GM18505 (cell line): ENCODE measurements around the gene APP.

Experiments used
- ATAC-seq: cut with Tn5 transposase; IDR thresholded peaks from one replicate; pipeline ENCODE4 v1.9.1; 2021; ENCODE audit not compliant: unreplicated experiment
- POLR2A ChIP-seq: IDR thresholded peaks from 4 replicates; pipeline ENCODE4 v1.6.1; 2011; ENCODE audit warnings: borderline replicate concordance; ENCODE audit not compliant: insufficient read depth, insufficient read length; ENCODE audit errors: extremely low read depth

The APP gene

DNA sequence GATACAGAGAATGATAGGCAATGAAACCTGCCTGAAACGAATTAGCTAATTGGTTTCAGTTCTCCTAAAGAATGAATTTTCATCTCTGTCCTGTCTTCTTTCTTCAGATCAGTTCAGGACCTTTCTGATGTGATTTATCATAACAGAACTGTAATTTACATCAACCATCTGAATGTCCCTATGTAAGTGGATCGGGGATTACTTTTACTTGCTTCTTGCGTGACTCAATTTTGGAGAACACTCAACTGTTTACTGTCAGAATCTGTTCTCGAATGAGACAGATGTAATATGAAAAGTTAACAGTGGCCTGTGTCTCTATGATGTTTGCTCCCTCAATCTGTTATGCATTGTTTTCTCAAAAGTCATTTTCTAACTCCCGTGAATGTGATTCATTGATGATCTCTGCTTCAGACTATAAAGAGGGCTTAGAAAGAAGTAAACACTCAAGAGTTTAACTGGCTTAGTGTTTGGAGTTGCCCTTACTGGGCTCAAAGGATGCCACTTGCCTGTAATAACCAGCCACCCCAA lies 324.8 kb downstream of the APP start:
- peak; percentile 54 for ATAC-seq
- TF ChIP-seq POLR2A: no peak

GRCh38 chr21:25842925-25843324 lies 327.6 kb downstream of the APP start:
- no peak for TF ChIP-seq POLR2A
- ATAC-seq: no peak

GRCh38 chr21:25838809-25839208 lies 331.8 kb downstream of the APP start:
- ATAC-seq: no peak
- TF ChIP-seq POLR2A: no peak

GRCh38 chr21:25837533-25838265 lies 332.9 kb downstream of the APP start:
- no peak for TF ChIP-seq POLR2A
- no peak for ATAC-seq

DNA sequence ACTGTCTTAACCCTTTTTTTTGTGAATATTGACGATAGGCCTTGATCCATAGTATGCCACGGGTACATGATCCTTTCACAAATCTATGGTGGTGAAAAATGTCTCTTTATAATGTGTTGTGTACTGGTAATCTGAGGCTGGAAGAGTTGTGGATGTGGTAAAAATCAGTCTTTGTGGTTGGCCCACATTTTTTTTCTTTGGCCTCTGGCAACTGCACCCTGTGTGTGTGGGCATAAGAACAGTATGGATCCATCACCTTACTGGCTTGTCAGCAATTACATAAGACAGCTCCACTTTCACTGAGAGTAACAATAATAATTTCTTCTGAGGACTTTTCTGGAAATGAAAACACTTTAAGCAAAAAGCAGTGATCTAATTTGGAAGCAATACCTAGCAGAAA lies 334.2 kb downstream of the APP start:
- no peak for ATAC-seq
- no peak for TF ChIP-seq POLR2A

- TF ChIP-seq POLR2A: no peak
- ATAC-seq: no peak
Measured at GRCh38 chr21:25834381-25834780, 336.2 kb downstream of the APP start.

DNA sequence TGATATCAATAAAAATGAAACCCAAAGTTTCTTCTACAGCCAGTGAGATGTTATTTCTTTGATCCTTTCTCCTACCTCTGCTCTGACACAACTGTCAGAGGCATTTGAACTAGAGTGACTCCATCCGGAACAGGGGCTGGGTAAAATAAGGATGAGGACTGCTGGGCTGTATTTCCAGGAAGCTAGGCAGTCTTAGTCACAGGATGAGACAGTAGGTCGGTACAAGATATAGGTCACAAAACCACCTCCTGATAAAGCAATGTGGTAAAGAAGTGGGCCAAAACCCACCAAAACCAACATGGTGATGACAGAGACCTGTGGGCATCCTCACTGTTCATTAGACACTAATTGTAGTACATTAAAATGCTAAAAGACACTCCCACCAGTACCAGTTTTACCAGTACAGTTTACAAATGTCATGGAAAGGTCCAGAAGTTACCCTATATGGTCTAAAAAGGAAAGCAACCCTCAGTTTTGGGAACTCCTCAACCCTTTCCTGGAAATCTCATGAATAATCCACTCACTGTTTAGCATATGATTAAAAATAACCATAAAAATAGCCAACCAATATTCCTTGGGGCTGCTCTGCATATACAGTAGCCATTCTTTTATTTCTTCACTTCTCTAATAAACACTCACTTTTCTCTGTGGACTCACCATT lies 339.1 kb downstream of the APP start:
- ATAC-seq: no peak
- no peak for TF ChIP-seq POLR2A
